Ascending aorta (tissue), 2 donors: ENCODE results near the gene LRRC32. TPM values are rescaled to one million over a fixed set of nuclear protein-coding genes. Genes with fewer than 3 reads are reported as not detected.

Experiments used
- DNase-seq, 2 donors: peaks; one replicate each; pipeline ENCODE4 v3.0.0-alpha.2; 2019; ENCODE audit warnings: low spot score in 2 of 2
- H3K27ac ChIP-seq, 2 donors: fragments of 200-600 bp; sonication (generic); one replicate each; pipeline ENCODE4 v1.5.1; 2016 to 2017; ENCODE audit warnings: mild to moderate bottlenecking in 1 of 2
- H3K27me3 ChIP-seq: fragments of 200-600 bp; sonication (generic); one replicate; pipeline ENCODE4 v1.5.1; 2017
- H3K36me3 ChIP-seq, 2 donors: fragments of 200-600 bp; sonication (generic); one replicate each; pipeline ENCODE4 v1.5.1; 2016
- H3K4me1 ChIP-seq, 2 donors: fragments of 200-600 bp; sonication (generic); one replicate each; pipeline ENCODE4 v1.5.1; 2016 to 2017; ENCODE audit warnings: mild to moderate bottlenecking in 1 of 2
- H3K4me3 ChIP-seq, 2 donors: fragments of 200-600 bp; sonication (generic); one replicate each; pipeline ENCODE4 v1.5.1; 2016 to 2017; ENCODE audit warnings: mild to moderate bottlenecking in 1 of 2
- H3K9me3 ChIP-seq, 2 donors: fragments of 200-600 bp; sonication (generic); one replicate each; pipeline ENCODE4 v1.5.1; 2016
- intact Hi-C: fragments of 100-400 bp; cut with DNase I; formaldehyde crosslinking; loops from one replicate; pipeline ENCODE4 v1.15.1; 2023
- total RNA-seq: library from RNA; depleted of rRNA; stranded (reverse); fragments of >200 nt; gene quantifications from one replicate; pipeline ENCODE4 v1.1.0, GENCODE V29; 2016
- TF ChIP-seq, protein P1 (sequence below), 3 experiments: fragments of 200-600 bp in 2 of 3; fragments of 450-650 bp in 1 of 3; sonication (generic) in 2 of 3; IDR thresholded peaks; one replicate each; pipeline ENCODE4 v1.5.1; 2016 to 2019; ENCODE audit warnings: antibody characterized with exemption in 3 of 3, mild to moderate bottlenecking in 1 of 3, moderate library complexity in 1 of 3

The LRRC32 gene
- total RNA-seq, 1 donor from 2014 or later, result 280 TPM

DNA sequence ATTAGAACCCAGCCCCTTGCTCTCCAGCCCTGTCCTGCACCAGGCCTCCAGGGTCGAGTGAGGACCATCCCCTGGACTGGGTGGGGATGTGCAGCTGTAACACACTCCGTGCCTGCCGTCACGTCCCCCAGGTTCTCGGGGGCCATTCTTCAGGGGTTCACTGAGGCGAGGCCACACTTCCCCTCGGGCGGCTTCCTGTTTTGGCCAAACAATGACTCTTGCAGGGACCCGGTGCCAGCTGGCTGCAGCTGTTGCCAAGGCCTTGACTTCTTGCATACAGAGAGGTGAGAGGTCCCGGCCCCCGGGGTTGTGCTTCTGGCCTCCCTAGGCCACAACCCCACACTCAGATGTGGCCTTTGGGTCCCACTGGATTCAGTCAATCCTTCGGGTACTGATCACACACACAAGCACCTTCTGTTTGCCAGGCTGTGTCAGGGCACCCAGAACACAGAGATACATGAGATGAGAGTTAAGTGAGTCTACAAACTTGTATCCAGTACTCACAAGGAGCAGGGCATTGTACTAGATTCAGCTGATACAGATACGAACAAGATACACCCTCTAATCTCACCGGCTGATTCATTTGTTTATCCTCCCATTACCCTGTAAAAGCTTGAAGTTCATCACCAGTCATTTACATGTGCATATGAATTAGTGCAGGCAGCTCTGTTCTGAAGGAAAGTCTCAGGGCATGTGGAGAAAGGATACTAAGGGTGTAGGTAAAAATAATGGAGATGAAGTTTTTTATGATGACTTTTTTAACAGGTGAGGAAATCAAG is 32.9 kb downstream of the LRRC32 start:
- TF ChIP-seq, protein P1, sequence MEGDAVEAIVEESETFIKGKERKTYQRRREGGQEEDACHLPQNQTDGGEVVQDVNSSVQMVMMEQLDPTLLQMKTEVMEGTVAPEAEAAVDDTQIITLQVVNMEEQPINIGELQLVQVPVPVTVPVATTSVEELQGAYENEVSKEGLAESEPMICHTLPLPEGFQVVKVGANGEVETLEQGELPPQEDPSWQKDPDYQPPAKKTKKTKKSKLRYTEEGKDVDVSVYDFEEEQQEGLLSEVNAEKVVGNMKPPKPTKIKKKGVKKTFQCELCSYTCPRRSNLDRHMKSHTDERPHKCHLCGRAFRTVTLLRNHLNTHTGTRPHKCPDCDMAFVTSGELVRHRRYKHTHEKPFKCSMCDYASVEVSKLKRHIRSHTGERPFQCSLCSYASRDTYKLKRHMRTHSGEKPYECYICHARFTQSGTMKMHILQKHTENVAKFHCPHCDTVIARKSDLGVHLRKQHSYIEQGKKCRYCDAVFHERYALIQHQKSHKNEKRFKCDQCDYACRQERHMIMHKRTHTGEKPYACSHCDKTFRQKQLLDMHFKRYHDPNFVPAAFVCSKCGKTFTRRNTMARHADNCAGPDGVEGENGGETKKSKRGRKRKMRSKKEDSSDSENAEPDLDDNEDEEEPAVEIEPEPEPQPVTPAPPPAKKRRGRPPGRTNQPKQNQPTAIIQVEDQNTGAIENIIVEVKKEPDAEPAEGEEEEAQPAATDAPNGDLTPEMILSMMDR (IDR thresholded peaks at IDR 0.05), result no peak
- Histone ChIP-seq H3K36me3 (no peaks in the 10 kb centered on the region), H3K4me3 (no peak overlapping the region), H3K9me3 (no peaks in the 10 kb centered on the region), H3K27me3 (no peaks in the 10 kb centered on the region), H3K4me1 (peaks cover 0 to 20% of the 10 kb centered on the region in 2 donors), H3K27ac (no peak overlapping the region)
- DNase-seq, result peak in 1 of 2 donors; percentile 79
- intact Hi-C loops, result no loop called here

DNA sequence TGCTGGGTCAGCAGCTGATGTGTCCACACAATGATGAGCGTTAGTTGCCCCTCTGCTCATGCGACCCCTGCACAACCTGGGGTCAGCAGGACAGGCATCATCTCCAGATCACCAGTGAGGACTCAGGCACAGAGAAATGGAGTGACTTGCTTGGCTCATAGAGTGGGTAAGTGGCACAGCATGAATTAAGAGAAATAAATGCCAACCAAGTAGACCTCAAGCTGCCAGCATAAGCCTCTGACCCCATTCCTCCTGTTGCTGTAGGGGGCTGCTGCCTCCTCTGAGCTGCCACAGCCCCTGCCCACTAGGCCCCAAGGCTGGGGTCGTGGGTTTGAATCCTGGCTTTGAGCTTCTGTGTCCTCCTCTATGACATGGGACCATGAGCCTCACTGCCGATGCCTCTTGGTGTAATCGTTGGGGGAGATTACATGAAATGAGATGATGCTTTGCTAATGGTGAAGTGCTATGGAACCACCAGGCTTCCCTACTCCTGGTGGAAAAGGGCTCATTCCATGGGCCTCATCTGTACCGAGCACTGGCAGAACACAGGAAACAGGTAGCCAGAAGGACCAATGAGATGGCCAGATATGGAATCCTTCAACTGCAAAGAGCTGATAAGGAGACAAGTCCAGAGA is 33.6 kb downstream of the LRRC32 start:
- intact Hi-C loops, result no loop called here
- peak in 1 of 2 donors; percentile 60 for DNase-seq
- Histone ChIP-seq H3K4me1 (peaks cover 0 to 20% of the 10 kb centered on the region in 2 donors), H3K9me3 (no peaks in the 10 kb centered on the region), H3K27me3 (no peaks in the 10 kb centered on the region), H3K27ac (no peak overlapping the region), H3K4me3 (no peak overlapping the region), H3K36me3 (no peaks in the 10 kb centered on the region)
- TF ChIP-seq, protein P1 (IDR thresholded peaks at IDR 0.05), result no peak

DNA sequence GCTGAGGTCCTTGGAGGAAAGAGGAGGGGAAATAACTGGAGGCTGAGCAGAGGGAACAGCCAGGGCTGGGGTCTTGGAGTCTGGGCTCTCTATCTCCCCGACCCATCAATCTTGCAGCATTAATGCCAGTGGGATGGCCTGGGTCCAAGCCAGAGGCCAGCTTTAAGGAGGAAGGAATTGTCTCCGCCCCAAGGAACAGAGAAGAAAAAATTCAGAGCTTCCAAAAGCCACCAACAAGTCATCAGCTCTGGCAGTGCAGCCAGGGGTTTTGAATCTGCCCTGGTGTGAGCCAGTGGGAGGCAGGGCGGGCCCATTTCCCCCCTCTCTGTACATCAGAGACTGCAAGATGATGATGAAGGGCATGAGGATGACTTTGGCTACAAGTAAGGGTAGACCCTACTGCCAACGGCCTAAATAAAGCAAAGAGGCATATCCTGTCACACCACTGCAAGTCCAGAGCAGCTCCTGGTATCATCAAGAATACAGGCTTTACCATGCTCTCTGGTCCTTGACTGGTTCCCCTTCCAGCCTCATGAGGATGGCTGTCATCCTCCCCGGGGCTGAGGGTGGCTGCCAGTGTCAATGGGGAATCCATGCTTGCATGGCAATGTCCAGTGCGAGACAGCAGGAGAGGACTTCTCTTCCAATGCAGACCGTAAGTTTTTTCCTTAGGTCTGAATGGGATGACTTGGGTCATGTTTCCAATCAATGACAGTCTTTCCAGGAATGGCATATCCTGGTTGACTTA is 34.4 kb downstream of the LRRC32 start:
- Histone ChIP-seq H3K4me1 (peaks cover 0 to 24% of the 10 kb centered on the region in 2 donors), H3K4me3 (no peak overlapping the region), H3K27me3 (no peaks in the 10 kb centered on the region), H3K27ac (peak overlapping the region in 1 of 2 donors; percentile 10), H3K9me3 (no peaks in the 10 kb centered on the region), H3K36me3 (no peaks in the 10 kb centered on the region)
- peak in 1 of 2 donors; percentile 55 for DNase-seq
- TF ChIP-seq, protein P1 (IDR thresholded peaks at IDR 0.05), result no peak
- intact Hi-C loops, result no loop called here

DNA sequence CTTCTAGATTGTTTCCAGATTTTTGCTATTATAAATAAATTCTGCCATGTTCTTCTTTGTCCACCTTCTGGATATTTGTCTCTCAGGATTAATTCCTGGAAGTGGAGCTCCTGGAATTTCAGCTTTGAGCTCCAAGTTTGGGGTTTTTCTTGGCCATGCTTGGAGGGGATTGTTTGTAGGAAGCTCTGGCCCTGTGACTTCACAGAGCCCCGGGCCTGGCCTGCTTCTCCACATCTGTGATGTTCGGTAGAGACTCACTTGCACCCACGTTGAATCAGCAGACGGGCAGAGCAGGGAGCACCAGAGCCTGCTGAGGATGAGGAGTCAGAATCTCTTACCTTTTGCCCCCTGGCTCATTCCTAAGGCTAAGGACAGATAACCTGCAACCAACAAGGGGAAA is 35.7 kb downstream of the LRRC32 start:
- H3K4me1 ChIP-seq, result peaks cover 3 to 36% of the 10 kb centered on the region in 2 donors
- DNase-seq, result no peak
- intact Hi-C loops, result no loop called here

DNA sequence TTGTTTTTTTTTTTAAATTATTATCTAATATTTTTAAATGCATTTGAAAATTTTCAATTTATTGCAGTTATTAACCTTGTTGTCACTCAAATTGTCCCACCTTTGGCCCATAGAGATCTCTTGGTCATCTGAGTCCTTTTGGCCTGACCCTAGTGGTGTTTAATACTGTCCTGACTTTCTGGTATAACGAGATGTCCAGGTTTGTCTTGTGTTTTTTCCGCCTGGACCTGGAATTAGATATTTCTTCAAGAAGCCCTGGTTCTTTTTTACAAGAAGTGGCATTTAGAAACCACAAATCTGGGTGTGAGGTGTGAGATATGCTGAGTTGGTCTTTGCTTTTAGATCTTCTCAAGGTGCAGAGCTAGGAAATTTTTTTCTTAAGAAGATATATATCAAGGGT is 38.1 kb downstream of the LRRC32 start:
- H3K9me3 ChIP-seq, result no peaks in the 10 kb centered on the region
- no peak overlapping the region for H3K4me3 ChIP-seq
- H3K4me1 ChIP-seq, result peaks cover 8 to 46% of the 10 kb centered on the region in 2 donors
- H3K27ac ChIP-seq, result no peak overlapping the region
- no peak for DNase-seq
- TF ChIP-seq, protein P1 (IDR thresholded peaks at IDR 0.05), result no peak
- no peaks in the 10 kb centered on the region for H3K27me3 ChIP-seq
- intact Hi-C loops, result no loop called here
- no peaks in the 10 kb centered on the region for H3K36me3 ChIP-seq

More for the DNA sequence above, 35.7 kb downstream of the LRRC32 start:
- H3K4me3 ChIP-seq, result no peak overlapping the region
- no peaks in the 10 kb centered on the region for H3K27me3 ChIP-seq
- H3K27ac ChIP-seq, result no peak overlapping the region
- H3K9me3 ChIP-seq, result no peaks in the 10 kb centered on the region
- no peaks in the 10 kb centered on the region for H3K36me3 ChIP-seq
- TF ChIP-seq, protein P1 (IDR thresholded peaks at IDR 0.05), result no peak
